Measurements from ENCODE around the gene PSMD3. TPM values are rescaled to one million over a fixed set of nuclear protein-coding genes. Genes with fewer than 3 reads are reported as not detected.

PSMD3 gene
- 112 and 229 TPM in 2 replicates for total RNA-seq

GRCh38 chr17:39980351-39981206 lies at the start of gene PSMD3:
PSMD3 (plus strand) TSS chr17:39980807; CDS start chr17:39980971, 164 bp downstream.

GRCh38 chr17:39962642-39963220 lies 17.9 kb upstream of the PSMD3 start, which contains the start of gene GSDMA:
GSDMA (plus strand) TSS chr17:39963004; CDS start chr17:39965688, 2,684 bp downstream.

GRCh38 chr17:40015005-40015997 lies 34.7 kb downstream of the PSMD3 start, which contains the start of gene CSF3:
CSF3 (plus strand) TSS chr17:40015440; CDS start chr17:40015475, 35 bp downstream.

Small RNA genes lying within 50 kb of the gene (small RNA-seq; reads per million reads assigned to genes)
- 514 reads per million, percentile 99 among the genes with 10 or more reads in this experiment for gene SNORD124 (ENCODE audit: low replicate concordance)

Other genes starting within 250 kb of the PSMD3 start
- gene GRB7, start 242.9 kb upstream of the PSMD3 start, total RNA-seq: 0.57 TPM in 1 of 2 replicates, not detected in the other
- not detected in 2 replicates for gene IKZF3, start 116.5 kb upstream of the PSMD3 start, total RNA-seq
- not detected in 2 replicates for gene ZPBP2, start 112.6 kb upstream of the PSMD3 start, total RNA-seq
- gene GSDMB, start 62.2 kb upstream of the PSMD3 start, total RNA-seq: 3.0 and 4.2 TPM in 2 replicates
- gene ORMDL3, start 53.2 kb upstream of the PSMD3 start, total RNA-seq: 38.5 and 47.5 TPM in 2 replicates
- not detected in 2 replicates for gene LRRC3C, start 53.1 kb upstream of the PSMD3 start, total RNA-seq
- gene GSDMA, start 17.8 kb upstream of the PSMD3 start, total RNA-seq: not detected in 2 replicates
- gene CSF3, start 34.6 kb downstream of the PSMD3 start, total RNA-seq: 6.8 and 29.1 TPM in 2 replicates
- gene MED24, start 73.6 kb downstream of the PSMD3 start, total RNA-seq: 50.6 and 85.5 TPM in 2 replicates
- gene THRA, start 82.2 kb downstream of the PSMD3 start, total RNA-seq: 20.8 and 31.7 TPM in 2 replicates
- 2.8 and 3.7 TPM in 2 replicates for gene NR1D1, start 119.8 kb downstream of the PSMD3 start, total RNA-seq
- gene MSL1, start 141.2 kb downstream of the PSMD3 start, total RNA-seq: 56.3 and 64.6 TPM in 2 replicates
- 30.0 and 47.8 TPM in 2 replicates for gene CASC3, start 159.7 kb downstream of the PSMD3 start, total RNA-seq
- gene RAPGEFL1, start 196.7 kb downstream of the PSMD3 start, total RNA-seq: 2.0 and 2.2 TPM in 2 replicates
- 6.3 and 9.2 TPM in 2 replicates for gene WIPF2, start 238.5 kb downstream of the PSMD3 start, total RNA-seq